K562 (cell line): Measurements from ENCODE around the gene KLHL15.

ENCODE experiments used
- AFF4 ChIP-seq: sonication (generic); formaldehyde crosslinking; IDR thresholded peaks from 2 replicates; pipeline ENCODE4 v1.8.0; 2023; ENCODE audit warnings: mild to moderate bottlenecking, missing genetic modification reagents
- ELF4 ChIP-seq: fragments of 450-650 bp; formaldehyde crosslinking; IDR thresholded peaks from 2 replicates; pipeline ENCODE4 v1.4.0; 2022; ENCODE audit warnings: missing genetic modification characterization
- POLR2A ChIP-seq: fragments of 450-650 bp; conservative IDR thresholded peaks from 2 replicates; pipeline ENCODE4 v1.6.1; 2016
- RUNX1 ChIP-seq: sonication (generic); IDR thresholded peaks from 2 replicates; pipeline ENCODE4 v1.6.1; 2016; ENCODE audit warnings: antibody characterized with exemption, low read depth
- SP1 ChIP-seq: sonication (generic); formaldehyde crosslinking; IDR thresholded peaks from 2 replicates; pipeline ENCODE4 v1.8.1; 2022; ENCODE audit warnings: mild to moderate bottlenecking, missing genetic modification reagents
- TF ChIP-seq, protein P1 (sequence below): fragments of 250-450 bp; sonication (Bioruptor Pico); IDR thresholded peaks from 2 replicates; pipeline ENCODE4 v1.4.0; 2020; ENCODE audit warnings: mild to moderate bottlenecking, moderate library complexity, borderline replicate concordance

DNA sequence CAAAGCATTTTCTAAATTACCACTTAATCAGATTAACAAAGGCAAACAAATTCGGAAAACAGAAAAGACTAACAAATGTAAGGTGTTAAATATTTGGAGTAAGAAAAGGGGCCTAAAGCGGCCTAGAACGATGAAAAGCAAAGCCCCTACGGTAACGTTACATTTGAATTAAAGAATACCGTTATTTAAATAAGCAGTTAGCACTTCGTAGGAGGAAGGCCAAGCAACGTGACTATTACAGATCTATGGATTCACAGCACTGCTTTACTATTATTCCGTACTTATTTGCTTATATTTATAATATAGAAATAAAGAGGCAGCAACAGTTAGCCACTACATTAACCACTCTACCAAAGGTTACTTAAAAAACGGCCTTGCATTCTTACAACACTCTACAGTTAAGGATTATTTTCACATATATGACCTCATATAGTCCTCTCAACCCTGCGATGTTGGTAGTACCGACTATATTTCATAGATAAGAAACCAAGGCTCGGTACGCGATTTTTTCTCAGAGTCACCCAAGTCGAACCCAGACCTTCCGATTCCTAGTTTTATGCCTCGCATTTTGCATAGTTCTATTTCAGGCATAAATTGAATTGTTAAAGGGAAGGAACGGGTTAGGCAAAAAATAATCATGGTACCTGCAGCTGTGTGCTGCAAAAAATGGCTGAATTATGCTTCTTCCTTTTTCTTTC lies 2.9 kb downstream of the KLHL15 start:
- TF ChIP-seq AFF4 (CRISPR knock-in tag) (no peak), RUNX1 (no peak), SP1 (CRISPR knock-in tag) (no peak), ELF4 (no peak), POLR2A (no peak)
- TF ChIP-seq, protein P1, sequence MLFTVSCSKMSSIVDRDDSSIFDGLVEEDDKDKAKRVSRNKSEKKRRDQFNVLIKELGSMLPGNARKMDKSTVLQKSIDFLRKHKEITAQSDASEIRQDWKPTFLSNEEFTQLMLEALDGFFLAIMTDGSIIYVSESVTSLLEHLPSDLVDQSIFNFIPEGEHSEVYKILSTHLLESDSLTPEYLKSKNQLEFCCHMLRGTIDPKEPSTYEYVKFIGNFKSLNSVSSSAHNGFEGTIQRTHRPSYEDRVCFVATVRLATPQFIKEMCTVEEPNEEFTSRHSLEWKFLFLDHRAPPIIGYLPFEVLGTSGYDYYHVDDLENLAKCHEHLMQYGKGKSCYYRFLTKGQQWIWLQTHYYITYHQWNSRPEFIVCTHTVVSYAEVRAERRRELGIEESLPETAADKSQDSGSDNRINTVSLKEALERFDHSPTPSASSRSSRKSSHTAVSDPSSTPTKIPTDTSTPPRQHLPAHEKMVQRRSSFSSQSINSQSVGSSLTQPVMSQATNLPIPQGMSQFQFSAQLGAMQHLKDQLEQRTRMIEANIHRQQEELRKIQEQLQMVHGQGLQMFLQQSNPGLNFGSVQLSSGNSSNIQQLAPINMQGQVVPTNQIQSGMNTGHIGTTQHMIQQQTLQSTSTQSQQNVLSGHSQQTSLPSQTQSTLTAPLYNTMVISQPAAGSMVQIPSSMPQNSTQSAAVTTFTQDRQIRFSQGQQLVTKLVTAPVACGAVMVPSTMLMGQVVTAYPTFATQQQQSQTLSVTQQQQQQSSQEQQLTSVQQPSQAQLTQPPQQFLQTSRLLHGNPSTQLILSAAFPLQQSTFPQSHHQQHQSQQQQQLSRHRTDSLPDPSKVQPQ: no peak
